ENCODE results near the gene BDH2. TPM values are rescaled to one million over a fixed set of nuclear protein-coding genes. Genes with fewer than 3 reads are reported as not detected.

Gene BDH2
- total and polyA plus RNA-seq, 2 of the 4 experiments (the other 2 are of a cell fraction) = 49.7 to 52.2 TPM

DNA sequence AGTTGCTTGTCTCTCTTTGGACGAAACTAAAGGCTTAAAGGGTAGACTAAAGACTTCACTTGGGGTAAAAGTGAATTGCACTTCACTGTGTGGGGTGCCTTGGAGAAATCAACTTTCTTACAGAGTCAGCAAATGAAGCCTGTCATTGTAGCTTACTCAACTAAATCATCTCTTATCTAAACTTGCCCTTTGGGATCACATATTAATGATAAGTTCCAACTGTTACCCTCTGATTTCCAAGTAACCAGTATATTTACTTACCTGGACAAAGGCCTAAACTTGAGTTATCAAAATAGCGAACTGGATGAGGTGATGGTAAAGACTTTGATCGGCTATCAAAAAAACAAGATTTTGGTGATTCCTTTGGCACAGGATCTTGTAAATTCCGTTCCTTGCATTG lies 8.9 kb upstream of the BDH2 start:
- Histone ChIP-seq H4K8ac (ENCODE audit: low read depth in 2 of 2, low read length in 2 of 2) (no peak overlapping the region), H2BK20ac (ENCODE audit: low read depth, low read length) (no peak overlapping the region), H2BK120ac (ENCODE audit: low read depth, low read length) (no peak overlapping the region), H2BK15ac (ENCODE audit: low read depth, low read length) (no peak overlapping the region), H3K27ac (ENCODE audit: insufficient read depth, low read length) (no peak overlapping the region), H4K20me1 (ENCODE audit: insufficient read depth, low read length) (no peaks in the 10 kb centered on the region), H3K18ac (ENCODE audit: low read depth, low read length) (no peak overlapping the region), H2AFZ (replicated peaks; ENCODE audit: low read length, poor library complexity) (no peak overlapping the region), H2AK5ac (ENCODE audit: low read depth, low read length) (no peak overlapping the region), H3K23ac (ENCODE audit: low read depth, low read length) (no peak overlapping the region), H4K5ac (ENCODE audit: low read depth, low read length) (no peak overlapping the region), H3K4me1 (ENCODE audit: control insufficient read depth, insufficient read depth, low read length) (0 out of 2 replicates have a peak, but pooled peaks cover 3% of the 10 kb centered on the region), H3K9ac (ENCODE audit: low read depth, low read length) (no peak overlapping the region), H2AK9ac (replicated peaks; ENCODE audit: low read depth, low read length, poor library complexity) (no peak overlapping the region), H3K9me1 (ENCODE audit: insufficient read depth, low read length) (peaks cover 8% of the 10 kb centered on the region; the same call in 1 of the 2 replicates), H2BK5ac (ENCODE audit: low read depth, low read length, poor library complexity, severe bottlenecking) (no peak overlapping the region), H3K14ac (replicated peaks; ENCODE audit: low read depth, low read length) (no peak overlapping the region), H3K4me2 (ENCODE audit: low read depth, low read length) (no peak overlapping the region), H3K27me3 (ENCODE audit: control insufficient read depth, insufficient read depth, low read length) (no peaks in the 10 kb centered on the region), H3K4me3 (ENCODE audit: insufficient read depth, low read depth, low read length) (no peak overlapping the region), H3K9me3 (ENCODE audit: control insufficient read depth, insufficient read depth, low read length) (no peaks in the 10 kb centered on the region), H4K91ac (ENCODE audit: insufficient read depth, low read depth, low read length) (no peak overlapping the region), H3K4ac (ENCODE audit: low read depth, low read length) (no peak overlapping the region), H3K56ac (ENCODE audit: extremely low read depth, insufficient read depth, low read length) (no peak overlapping the region), H3K36me3 (ENCODE audit: control insufficient read depth, insufficient read depth, low read length) (0 out of 2 replicates have a peak, but pooled peaks cover 2% of the 10 kb centered on the region), H3K79me1 (ENCODE audit: low read depth in 1 of 2, low read length in 2 of 2) (peaks cover 0 to 4% of the 10 kb centered on the region in 2 experiments; a peak in 1 of 4 replicates)
- in situ Hi-C loops (cut with MboI; ENCODE audit: low sequenced_read_pairs) = no loop called here
- intact Hi-C loops (cut with micrococcal nuclease) = no loop called here
- CTCF ChIA-PET = no interaction called here
- no peak for TF ChIP-seq MAFK (IDR thresholded peaks at IDR 0.05; ENCODE audit: low read depth, low read length)
- TF ChIP-seq SMC3 (IDR thresholded peaks at IDR 0.05; ENCODE audit: low read depth, low read length) = no peak
- TF ChIP-seq POLR2A (IDR thresholded peaks at IDR 0.05; ENCODE audit: low read depth, low read length) = no peak
- no peak for TF ChIP-seq NFE2L2 (IDR thresholded peaks at IDR 0.05; ENCODE audit: low read depth, low read length)
- TF ChIP-seq RCOR1 (IDR thresholded peaks at IDR 0.05; ENCODE audit: insufficient replicate concordance, low read length) = no peak
- TF ChIP-seq, protein P1, sequence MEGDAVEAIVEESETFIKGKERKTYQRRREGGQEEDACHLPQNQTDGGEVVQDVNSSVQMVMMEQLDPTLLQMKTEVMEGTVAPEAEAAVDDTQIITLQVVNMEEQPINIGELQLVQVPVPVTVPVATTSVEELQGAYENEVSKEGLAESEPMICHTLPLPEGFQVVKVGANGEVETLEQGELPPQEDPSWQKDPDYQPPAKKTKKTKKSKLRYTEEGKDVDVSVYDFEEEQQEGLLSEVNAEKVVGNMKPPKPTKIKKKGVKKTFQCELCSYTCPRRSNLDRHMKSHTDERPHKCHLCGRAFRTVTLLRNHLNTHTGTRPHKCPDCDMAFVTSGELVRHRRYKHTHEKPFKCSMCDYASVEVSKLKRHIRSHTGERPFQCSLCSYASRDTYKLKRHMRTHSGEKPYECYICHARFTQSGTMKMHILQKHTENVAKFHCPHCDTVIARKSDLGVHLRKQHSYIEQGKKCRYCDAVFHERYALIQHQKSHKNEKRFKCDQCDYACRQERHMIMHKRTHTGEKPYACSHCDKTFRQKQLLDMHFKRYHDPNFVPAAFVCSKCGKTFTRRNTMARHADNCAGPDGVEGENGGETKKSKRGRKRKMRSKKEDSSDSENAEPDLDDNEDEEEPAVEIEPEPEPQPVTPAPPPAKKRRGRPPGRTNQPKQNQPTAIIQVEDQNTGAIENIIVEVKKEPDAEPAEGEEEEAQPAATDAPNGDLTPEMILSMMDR (conservative IDR thresholded peaks at IDR 0.05; ENCODE audit: low read depth, low read length) = no peak
- TF ChIP-seq CEBPB (IDR thresholded peaks at IDR 0.05; ENCODE audit: low read depth, low read length) = no peak
- no peak for TF ChIP-seq ELK1 (IDR thresholded peaks at IDR 0.05; ENCODE audit: borderline replicate concordance, low read depth, low read length)
- no peak for TF ChIP-seq USF2 (IDR thresholded peaks at IDR 0.05; ENCODE audit: low read depth, low read length)
- no peak for TF ChIP-seq RFX5 (IDR thresholded peaks at IDR 0.05; ENCODE audit: low read depth, low read length)
- no peak for TF ChIP-seq MAZ (IDR thresholded peaks at IDR 0.05; ENCODE audit: borderline replicate concordance, low read depth, low read length)
- TF ChIP-seq BHLHE40 (IDR thresholded peaks at IDR 0.05; ENCODE audit: low read depth, low read length) = no peak
- TF ChIP-seq CHD1 (IDR thresholded peaks at IDR 0.05; ENCODE audit: low read depth, low read length) = no peak
- no peak for TF ChIP-seq FOS (IDR thresholded peaks at IDR 0.05; ENCODE audit: low read depth, low read length)
- no peak for TF ChIP-seq MXI1 (IDR thresholded peaks at IDR 0.05; ENCODE audit: borderline replicate concordance, low read depth, low read length)
- TF ChIP-seq RAD21 (IDR thresholded peaks at IDR 0.05; ENCODE audit: low read length) = no peak
- no TSS peak for BruUV-seq (replicated peaks)
- ATAC-seq (ENCODE audit: low read depth) (no peak), DNase-seq (no peak)
- POLR2A ChIA-PET (ENCODE audit: unreplicated experiment) = no interaction called here
- dilution Hi-C loops (cut with HindIII; ENCODE audit: low sequenced_read_pairs, unreplicated experiment) = no loop called here
- no CpG with 5 or more reads among the region's 4 CpGs for WGBS, 2 experiments (ENCODE audit: extremely low coverage in 2 of 2, insufficient read length in 1 of 2)

Data from IMR-90 (cell line).